ENCODE data around the gene SND1. TPM values are rescaled to one million over a fixed set of nuclear protein-coding genes. Genes with fewer than 3 reads are reported as not detected.
A peak's percentile ranks its signal among the peaks of the same experiment; 100 is the strongest.

The SND1 gene
- total RNA-seq, 1 experiment from 2014 or later = 147 TPM

- H3K27me3 ChIP-seq = no peaks in the 10 kb centered on the region
- no peaks in the 10 kb centered on the region for H3K9me3 ChIP-seq (replicated peaks)
- DNase-seq = no peak
- no peak overlapping the region for H3K27ac ChIP-seq
- H3K4me1 ChIP-seq = no peaks in the 10 kb centered on the region
- no peak overlapping the region for H3K4me3 ChIP-seq
- H3K36me3 ChIP-seq = peaks cover 3% of the 10 kb centered on the region; the same call in 1 of the 2 replicates
These were observed 393.8 kb downstream of the SND1 start for GRCh38 chr7:128045766-128046165.

GRCh38 chr7:128052404-128052803 is 400.4 kb downstream of the SND1 start:
- no peak for DNase-seq
- Histone ChIP-seq H3K9me3 (replicated peaks) (no peaks in the 10 kb centered on the region), H3K36me3 (no peaks in the 10 kb centered on the region), H3K4me3 (no peak overlapping the region), H3K27me3 (no peaks in the 10 kb centered on the region), H3K4me1 (peaks cover 11% of the 10 kb centered on the region), H3K27ac (no peak overlapping the region)

- no peaks in the 10 kb centered on the region for H3K27me3 ChIP-seq
- DNase-seq = peak; percentile 39 to 77
- no peaks in the 10 kb centered on the region for H3K36me3 ChIP-seq
- H3K27ac ChIP-seq = no peak overlapping the region
- no peaks in the 10 kb centered on the region for H3K9me3 ChIP-seq (replicated peaks)
- peaks cover 11% of the 10 kb centered on the region for H3K4me1 ChIP-seq
- no peak overlapping the region for H3K4me3 ChIP-seq
These were observed 401.0 kb downstream of the SND1 start for GRCh38 chr7:128053023-128053422.

- no peaks in the 10 kb centered on the region for H3K27me3 ChIP-seq
- H3K4me3 ChIP-seq = no peak overlapping the region
- H3K36me3 ChIP-seq = no peaks in the 10 kb centered on the region
- no peaks in the 10 kb centered on the region for H3K9me3 ChIP-seq (replicated peaks)
- H3K27ac ChIP-seq = no peak overlapping the region
- H3K4me1 ChIP-seq = peaks cover 11% of the 10 kb centered on the region
- DNase-seq = no peak
These were observed 402.0 kb downstream of the SND1 start for GRCh38 chr7:128053991-128054390.

GRCh38 chr7:128054511-128054910 is 402.5 kb downstream of the SND1 start:
- no peak overlapping the region for H3K27ac ChIP-seq
- H3K9me3 ChIP-seq (replicated peaks) = no peaks in the 10 kb centered on the region
- H3K4me3 ChIP-seq = no peak overlapping the region
- no peaks in the 10 kb centered on the region for H3K27me3 ChIP-seq
- H3K4me1 ChIP-seq = peaks cover 11% of the 10 kb centered on the region
- no peak for DNase-seq
- no peaks in the 10 kb centered on the region for H3K36me3 ChIP-seq

DNA sequence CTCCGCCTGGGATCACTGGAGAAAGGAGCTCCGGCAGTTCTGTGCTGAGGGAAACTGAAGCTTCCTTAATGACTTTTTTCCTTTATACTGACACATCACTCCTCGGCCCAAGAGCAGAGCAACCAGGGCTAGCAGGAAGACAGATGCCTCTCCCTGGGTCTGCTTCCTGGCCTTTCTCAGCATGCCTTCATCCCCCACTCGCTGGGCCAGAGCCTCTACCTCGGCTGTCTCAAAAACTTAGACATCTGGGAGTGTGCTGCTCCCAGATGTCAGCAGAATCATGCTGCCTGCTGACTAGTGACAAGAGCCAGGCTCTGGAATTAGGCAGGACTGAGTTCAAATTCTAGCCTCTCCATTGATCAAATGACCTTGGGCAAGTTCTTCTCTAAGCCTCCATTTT is 403.6 kb downstream of the SND1 start:
- Histone ChIP-seq H3K27me3 (no peaks in the 10 kb centered on the region), H3K9me3 (replicated peaks) (no peaks in the 10 kb centered on the region), H3K4me1 (peaks cover 11% of the 10 kb centered on the region), H3K27ac (no peak overlapping the region), H3K4me3 (no peak overlapping the region), H3K36me3 (no peaks in the 10 kb centered on the region)
- no peak for DNase-seq

DNA sequence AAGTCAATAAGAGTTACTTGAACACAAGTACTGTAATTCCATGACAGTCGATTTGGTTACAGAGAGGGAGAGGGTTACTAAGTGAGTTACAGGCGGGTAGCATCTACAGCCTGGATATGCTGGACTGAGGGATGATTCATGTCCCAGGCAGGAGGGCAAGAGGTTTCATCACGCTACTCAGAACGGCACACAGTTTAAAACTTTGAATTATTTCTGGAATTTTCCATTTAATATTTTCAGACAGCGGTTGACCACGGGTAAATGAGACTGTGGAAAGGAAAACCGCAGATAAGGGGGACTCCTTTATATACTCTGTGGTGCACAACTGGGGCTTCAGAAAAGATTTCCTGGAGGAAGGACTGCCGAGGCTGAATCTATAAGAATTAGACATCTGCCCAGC is 404.9 kb downstream of the SND1 start:
- peak in 1 of 2 experiments; percentile 26 for DNase-seq
- no peaks in the 10 kb centered on the region for H3K9me3 ChIP-seq (replicated peaks)
- no peak overlapping the region for H3K27ac ChIP-seq
- no peak overlapping the region for H3K4me3 ChIP-seq
- H3K36me3 ChIP-seq = no peaks in the 10 kb centered on the region
- peaks cover 11% of the 10 kb centered on the region for H3K4me1 ChIP-seq
- no peaks in the 10 kb centered on the region for H3K27me3 ChIP-seq

DNA sequence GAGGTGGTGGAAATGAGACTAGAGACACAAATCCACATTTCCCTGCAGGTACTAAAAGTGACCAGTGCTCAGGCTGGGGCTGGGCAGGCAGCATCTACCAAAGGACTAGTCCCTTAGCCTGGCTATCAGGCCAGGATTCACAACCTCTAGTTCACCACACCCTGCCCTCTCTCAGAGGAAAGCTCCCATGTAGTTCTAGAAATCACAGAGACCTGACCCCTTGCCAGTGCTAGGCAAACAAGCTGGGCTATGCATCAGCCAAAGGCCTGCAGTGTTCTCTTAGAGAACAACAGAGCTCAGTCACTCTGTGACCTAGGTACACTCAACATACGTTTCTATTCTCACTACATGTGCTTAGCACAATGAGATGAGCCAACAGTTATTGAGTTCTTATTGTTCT is 405.9 kb downstream of the SND1 start:
- Histone ChIP-seq H3K27me3 (no peaks in the 10 kb centered on the region), H3K4me1 (peaks cover 5% of the 10 kb centered on the region), H3K9me3 (replicated peaks) (no peaks in the 10 kb centered on the region), H3K36me3 (no peaks in the 10 kb centered on the region), H3K27ac (no peak overlapping the region), H3K4me3 (no peak overlapping the region)
- DNase-seq = no peak

DNA sequence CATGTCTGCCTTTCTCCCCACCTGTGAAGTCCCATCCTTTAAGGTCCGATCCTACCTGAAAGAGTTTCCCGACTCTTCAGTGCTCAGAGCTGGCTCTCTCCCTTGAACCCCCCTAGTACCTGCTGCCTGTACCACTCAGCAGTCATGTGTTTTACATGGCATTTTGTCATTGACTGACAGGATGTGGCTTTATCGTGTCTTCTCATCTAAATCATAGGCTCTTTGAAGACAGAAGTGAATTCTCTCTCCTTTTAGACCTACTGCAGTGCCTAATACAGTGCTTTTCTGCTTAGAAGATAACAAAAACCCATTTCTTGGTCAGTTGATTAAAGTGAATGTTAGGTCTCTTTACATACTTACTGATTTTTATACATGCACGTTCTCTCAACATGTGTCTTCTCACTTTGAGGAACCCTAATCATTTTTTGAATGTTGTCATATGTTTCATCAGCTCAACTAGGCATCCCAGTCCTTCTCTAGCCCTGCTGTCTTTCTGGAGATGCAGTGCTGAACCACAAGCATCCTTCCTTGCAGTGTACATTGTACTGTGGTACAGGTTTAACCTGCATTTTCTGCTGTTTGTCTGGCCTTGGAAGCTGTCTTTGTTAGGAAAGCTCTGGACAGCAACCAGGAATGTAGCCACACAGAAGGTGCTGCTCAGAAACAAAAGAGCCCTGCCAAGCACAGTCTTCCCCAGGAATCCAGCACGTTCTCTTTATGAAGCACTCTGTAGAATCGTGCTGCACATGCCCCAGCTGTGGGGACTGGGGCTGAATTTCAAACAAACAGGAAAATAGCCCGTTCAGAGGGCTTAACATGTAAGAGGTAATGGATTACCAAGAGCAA is 407.4 kb downstream of the SND1 start:
- Histone ChIP-seq H3K27ac (no peak overlapping the region), H3K4me1 (no peaks in the 10 kb centered on the region), H3K36me3 (no peaks in the 10 kb centered on the region), H3K9me3 (replicated peaks) (no peaks in the 10 kb centered on the region), H3K27me3 (no peaks in the 10 kb centered on the region), H3K4me3 (no peak overlapping the region)
- DNase-seq = no peak

DNA sequence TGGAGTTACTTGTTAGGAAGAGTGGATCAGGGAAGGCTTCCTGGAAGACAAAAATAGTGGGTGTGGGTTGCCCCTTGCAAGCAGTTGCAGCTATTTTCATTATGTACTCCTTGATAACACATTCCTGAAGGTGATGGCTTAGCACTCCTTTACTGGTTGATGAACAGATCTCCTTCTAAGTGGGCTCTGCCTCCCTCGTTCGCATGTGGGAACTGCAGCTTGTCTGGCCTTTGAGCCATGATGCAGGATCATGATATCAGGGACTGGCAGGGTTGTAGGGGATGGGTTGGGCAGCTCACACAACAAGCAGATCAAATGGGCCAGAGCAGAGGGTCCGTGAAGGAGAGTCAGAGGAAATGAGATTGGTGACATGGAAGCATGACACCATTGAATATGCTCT is 408.0 kb downstream of the SND1 start:
- no peaks in the 10 kb centered on the region for H3K36me3 ChIP-seq
- no peaks in the 10 kb centered on the region for H3K9me3 ChIP-seq (replicated peaks)
- H3K4me3 ChIP-seq = no peak overlapping the region
- no peaks in the 10 kb centered on the region for H3K27me3 ChIP-seq
- H3K27ac ChIP-seq = no peak overlapping the region
- DNase-seq = no peak
- H3K4me1 ChIP-seq = no peaks in the 10 kb centered on the region

- Histone ChIP-seq H3K36me3 (no peaks in the 10 kb centered on the region), H3K9me3 (replicated peaks) (no peaks in the 10 kb centered on the region), H3K4me1 (no peaks in the 10 kb centered on the region), H3K27me3 (no peaks in the 10 kb centered on the region), H3K27ac (no peak overlapping the region), H3K4me3 (no peak overlapping the region)
- DNase-seq = no peak
These were observed 411.1 kb downstream of the SND1 start for GRCh38 chr7:128063088-128063487.

DNA sequence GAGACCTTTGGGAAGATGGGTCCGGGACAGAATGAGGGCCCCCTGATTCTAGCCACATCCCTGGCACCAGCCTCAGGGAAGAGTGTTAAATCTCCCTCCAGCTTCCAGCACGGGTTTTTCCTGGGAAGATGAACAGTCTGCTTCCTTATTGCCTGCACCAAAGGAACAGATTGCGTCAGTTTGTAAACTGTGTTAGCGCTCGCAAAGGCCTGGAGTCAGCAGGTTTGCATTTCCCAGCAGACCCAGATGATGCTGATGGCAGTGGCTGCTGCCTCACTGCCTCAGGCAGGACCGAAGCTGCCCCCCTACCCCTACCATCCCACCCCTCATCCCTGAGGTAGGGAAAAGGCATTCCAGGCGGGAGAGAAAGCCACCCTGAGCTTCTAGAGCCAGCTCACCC is 413.9 kb downstream of the SND1 start:
- Histone ChIP-seq H3K4me1 (no peaks in the 10 kb centered on the region), H3K36me3 (no peaks in the 10 kb centered on the region), H3K27me3 (no peaks in the 10 kb centered on the region), H3K27ac (no peak overlapping the region), H3K4me3 (no peak overlapping the region), H3K9me3 (replicated peaks) (no peaks in the 10 kb centered on the region)
- DNase-seq = no peak

DNA sequence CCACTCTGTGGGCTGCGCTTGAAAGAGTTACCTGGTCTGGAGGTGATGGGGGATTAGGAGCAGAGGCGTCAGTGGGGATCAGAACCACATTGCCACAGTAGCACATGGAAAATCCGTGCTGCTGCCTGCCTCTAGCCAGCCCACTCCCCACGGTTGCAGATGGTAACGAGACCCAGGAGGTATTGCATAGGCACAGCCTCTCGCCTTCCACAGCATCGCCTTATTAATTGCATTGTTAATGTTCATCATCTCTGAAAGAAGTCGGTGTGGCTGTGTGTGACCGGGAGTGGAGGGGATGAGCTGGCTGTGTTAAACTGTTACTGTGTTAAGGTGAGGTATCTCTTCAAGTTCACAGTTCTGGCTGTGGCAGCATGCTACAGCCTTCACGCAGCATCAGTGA is 414.4 kb downstream of the SND1 start:
- no peaks in the 10 kb centered on the region for H3K4me1 ChIP-seq
- H3K4me3 ChIP-seq = no peak overlapping the region
- H3K9me3 ChIP-seq (replicated peaks) = no peaks in the 10 kb centered on the region
- H3K27me3 ChIP-seq = no peaks in the 10 kb centered on the region
- DNase-seq = no peak
- no peaks in the 10 kb centered on the region for H3K36me3 ChIP-seq
- H3K27ac ChIP-seq = no peak overlapping the region

DNA sequence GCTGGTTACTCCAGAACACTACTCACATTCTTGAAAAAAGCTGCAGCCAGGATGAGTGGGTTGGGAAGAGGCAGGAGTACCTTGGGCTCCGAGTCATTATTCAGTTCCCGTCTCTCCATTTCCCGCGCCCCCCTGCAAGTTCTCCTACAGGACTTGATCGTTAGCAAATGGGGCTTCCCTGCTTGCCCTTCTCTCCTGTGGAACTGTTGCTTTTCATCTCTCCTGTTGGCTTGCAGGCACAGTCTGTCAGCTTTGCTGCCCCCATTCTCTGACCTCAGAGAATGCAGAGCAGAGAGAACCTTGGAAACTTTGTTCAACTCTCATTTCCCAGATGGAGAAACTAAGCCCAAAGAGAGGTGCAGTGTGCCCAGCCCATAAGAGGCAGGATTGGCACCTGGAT is 414.9 kb downstream of the SND1 start:
- Histone ChIP-seq H3K27me3 (no peaks in the 10 kb centered on the region), H3K36me3 (no peaks in the 10 kb centered on the region), H3K4me1 (no peaks in the 10 kb centered on the region)

DNA sequence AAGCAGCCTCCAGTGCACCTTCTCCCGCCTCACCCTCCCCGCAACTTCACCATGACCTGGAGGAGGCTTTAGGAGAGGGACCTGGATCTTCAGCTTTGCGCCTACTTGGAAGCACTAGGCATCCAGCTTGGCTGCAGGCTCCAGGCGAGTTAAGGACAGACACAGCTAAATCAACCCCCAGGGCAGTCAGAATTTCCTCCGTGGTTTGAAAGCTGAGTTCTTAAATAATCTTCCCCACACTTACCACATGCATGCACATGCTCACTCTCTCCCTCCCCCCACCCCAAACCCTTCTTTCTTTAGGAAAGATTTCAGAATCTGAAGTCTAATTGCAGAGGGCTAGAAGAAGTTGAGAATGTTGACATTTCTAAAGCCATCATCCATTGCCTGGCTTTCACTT is 416.0 kb downstream of the SND1 start:
- H3K4me3 ChIP-seq = no peak overlapping the region
- H3K27ac ChIP-seq = no peak overlapping the region
- H3K9me3 ChIP-seq (replicated peaks) = no peaks in the 10 kb centered on the region
- DNase-seq = no peak
- no peaks in the 10 kb centered on the region for H3K27me3 ChIP-seq
- H3K36me3 ChIP-seq = no peaks in the 10 kb centered on the region
- no peaks in the 10 kb centered on the region for H3K4me1 ChIP-seq

More for the DNA sequence above, 414.9 kb downstream of the SND1 start:
- no peak for DNase-seq
- H3K4me3 ChIP-seq = no peak overlapping the region
- H3K9me3 ChIP-seq (replicated peaks) = no peaks in the 10 kb centered on the region
- H3K27ac ChIP-seq = no peak overlapping the region

- no peaks in the 10 kb centered on the region for H3K36me3 ChIP-seq
- DNase-seq = no peak
- H3K4me3 ChIP-seq = no peak overlapping the region
- H3K4me1 ChIP-seq = no peaks in the 10 kb centered on the region
- H3K27ac ChIP-seq = no peak overlapping the region
- no peaks in the 10 kb centered on the region for H3K9me3 ChIP-seq (replicated peaks)
- H3K27me3 ChIP-seq = no peaks in the 10 kb centered on the region
These were observed 416.8 kb downstream of the SND1 start for GRCh38 chr7:128068785-128069184.
